NT2/D1 (cell line): ENCODE measurements around the gene ASPDH.

ENCODE experiments used
- SUZ12 ChIP-seq: IDR thresholded peaks from 2 replicates; pipeline ENCODE4 v1.6.1; 2011; ENCODE audit not compliant: insufficient read length, insufficient read depth; ENCODE audit errors: extremely low read depth
- YY1 ChIP-seq: IDR thresholded peaks from 2 replicates; pipeline ENCODE4 v1.6.1; 2011; ENCODE audit not compliant: insufficient read length, insufficient read depth
- ZNF274 ChIP-seq: IDR thresholded peaks from 2 replicates; pipeline ENCODE4 v1.6.1; 2011; ENCODE audit warnings: mild to moderate bottlenecking, low read depth, low read length

DNA sequence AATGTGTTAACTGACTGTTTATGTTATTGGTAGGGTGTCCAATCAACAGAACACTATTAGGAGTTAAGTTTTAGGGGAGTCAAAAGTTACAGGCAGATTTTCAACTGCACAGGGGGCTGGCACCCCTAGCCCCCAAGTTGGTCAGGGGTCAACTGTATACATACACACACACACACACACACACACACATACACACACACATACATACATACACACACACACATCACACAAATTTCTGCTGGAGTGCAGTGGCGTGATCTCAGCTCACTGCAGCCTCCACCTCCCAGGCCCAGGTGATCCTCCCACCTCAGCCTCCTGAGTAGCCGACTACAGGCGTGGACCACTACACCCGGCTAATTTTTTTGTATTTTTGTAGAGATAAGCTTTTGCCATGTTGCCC is 44.3 kb upstream of the ASPDH start:
- TF ChIP-seq YY1 = no peak
- no peak for TF ChIP-seq SUZ12
- no peak for TF ChIP-seq ZNF274
